ENCODE measurements around the gene CPLX3.

The CPLX3 gene

GRCh38 chr15:74787251-74788041 lies 39.0 kb upstream of the CPLX3 start:
- H3K4me3 ChIP-seq (ENCODE audit: low read depth, low read length), result no peak overlapping the region
- DNase-seq (ENCODE audit: low read depth), result peak; percentile 45

- no peak for DNase-seq (ENCODE audit: low read depth)
- H3K4me3 ChIP-seq (ENCODE audit: low read depth, low read length), result no peak overlapping the region
These were observed 38.3 kb upstream of the CPLX3 start for GRCh38 chr15:74788042-74788682.

GRCh38 chr15:74788683-74789151 lies 37.7 kb upstream of the CPLX3 start:
- no peak for DNase-seq (ENCODE audit: low read depth)
- no peak overlapping the region for H3K4me3 ChIP-seq (ENCODE audit: low read depth, low read length)

GRCh38 chr15:74789171-74789631 lies 37.2 kb upstream of the CPLX3 start:
- no peak for DNase-seq (ENCODE audit: low read depth)
- H3K4me3 ChIP-seq (ENCODE audit: low read depth, low read length), result no peak overlapping the region

GRCh38 chr15:74789741-74790079 lies 36.7 kb upstream of the CPLX3 start:
- no peak overlapping the region for H3K4me3 ChIP-seq (ENCODE audit: low read depth, low read length)

DNA sequence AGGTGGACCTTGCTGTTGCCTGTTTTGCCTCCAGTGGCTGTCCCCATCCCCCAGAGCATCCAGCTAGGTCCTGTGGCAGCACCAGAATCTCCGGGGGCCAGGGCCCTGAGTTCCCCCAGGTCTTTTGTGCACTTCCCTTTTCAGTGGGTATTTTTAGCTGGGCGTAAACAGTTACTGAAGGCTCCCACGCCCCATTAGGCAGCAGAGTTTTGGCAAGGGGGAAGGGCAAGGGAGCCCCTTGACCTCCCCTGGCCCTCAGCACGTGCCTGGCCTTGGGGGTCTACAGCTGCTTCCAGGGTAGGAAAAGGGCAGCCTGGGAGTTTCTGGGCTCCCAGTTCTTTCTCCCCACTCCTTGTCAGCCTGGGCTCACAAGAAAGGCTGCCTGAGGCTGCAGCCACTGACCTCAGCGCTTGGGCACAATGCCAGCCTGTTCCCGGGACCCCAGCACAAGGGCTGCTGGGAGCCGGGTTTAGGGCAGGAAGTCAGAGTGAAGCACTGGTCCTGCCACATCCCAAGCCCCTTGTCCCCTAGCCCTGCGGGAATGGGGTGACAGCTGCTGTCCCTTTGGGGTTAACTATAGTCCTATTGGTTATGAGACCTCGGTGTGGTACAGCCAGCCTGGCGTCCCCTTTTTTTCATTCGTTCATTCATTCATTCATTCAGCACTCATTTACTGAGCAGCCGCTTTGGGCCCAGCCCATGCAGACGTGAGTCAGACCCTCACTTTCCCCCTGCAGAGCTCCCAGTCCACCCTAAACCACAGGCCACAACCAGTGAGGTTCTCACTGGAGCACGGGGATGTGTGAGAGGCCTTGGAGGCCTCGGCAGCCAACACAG lies 36.1 kb upstream of the CPLX3 start:
- peak; percentile 67 for DNase-seq (ENCODE audit: low read depth)
- no peak overlapping the region for H3K4me3 ChIP-seq (ENCODE audit: low read depth, low read length)

More at GRCh38 chr15:74789741-74790079, 36.7 kb upstream of the CPLX3 start:
- DNase-seq (ENCODE audit: low read depth), result no peak

GRCh38 chr15:74791007-74791406 lies 35.4 kb upstream of the CPLX3 start:
- no peak for DNase-seq (ENCODE audit: low read depth)
- no peak overlapping the region for H3K4me3 ChIP-seq (ENCODE audit: low read depth, low read length)

DNA sequence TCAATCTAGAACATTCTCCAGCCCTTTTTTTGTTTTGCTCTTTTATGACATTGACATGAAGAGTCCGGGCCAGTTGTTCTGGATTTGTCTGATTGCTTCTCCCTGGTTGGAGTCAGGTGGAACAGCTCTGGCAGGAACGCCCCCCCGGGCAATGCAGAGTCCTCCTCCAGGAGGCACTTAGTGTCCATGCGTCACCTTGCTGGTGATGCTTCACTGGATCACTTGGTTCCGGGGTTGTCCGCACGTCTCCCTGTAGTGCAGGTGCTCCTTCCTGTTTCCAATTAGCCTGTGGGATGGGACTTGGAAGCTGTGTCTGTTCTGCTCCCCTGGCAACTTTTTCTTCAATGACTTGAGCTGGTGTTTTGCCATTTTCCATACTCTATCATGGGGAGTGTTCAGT lies 34.8 kb upstream of the CPLX3 start:
- DNase-seq (ENCODE audit: low read depth), result no peak
- no peak overlapping the region for H3K4me3 ChIP-seq (ENCODE audit: low read depth, low read length)

GRCh38 chr15:74792227-74793016 lies 34.0 kb upstream of the CPLX3 start:
- no peak for DNase-seq (ENCODE audit: low read depth)
- no peak overlapping the region for H3K4me3 ChIP-seq (ENCODE audit: low read depth, low read length)

DNA sequence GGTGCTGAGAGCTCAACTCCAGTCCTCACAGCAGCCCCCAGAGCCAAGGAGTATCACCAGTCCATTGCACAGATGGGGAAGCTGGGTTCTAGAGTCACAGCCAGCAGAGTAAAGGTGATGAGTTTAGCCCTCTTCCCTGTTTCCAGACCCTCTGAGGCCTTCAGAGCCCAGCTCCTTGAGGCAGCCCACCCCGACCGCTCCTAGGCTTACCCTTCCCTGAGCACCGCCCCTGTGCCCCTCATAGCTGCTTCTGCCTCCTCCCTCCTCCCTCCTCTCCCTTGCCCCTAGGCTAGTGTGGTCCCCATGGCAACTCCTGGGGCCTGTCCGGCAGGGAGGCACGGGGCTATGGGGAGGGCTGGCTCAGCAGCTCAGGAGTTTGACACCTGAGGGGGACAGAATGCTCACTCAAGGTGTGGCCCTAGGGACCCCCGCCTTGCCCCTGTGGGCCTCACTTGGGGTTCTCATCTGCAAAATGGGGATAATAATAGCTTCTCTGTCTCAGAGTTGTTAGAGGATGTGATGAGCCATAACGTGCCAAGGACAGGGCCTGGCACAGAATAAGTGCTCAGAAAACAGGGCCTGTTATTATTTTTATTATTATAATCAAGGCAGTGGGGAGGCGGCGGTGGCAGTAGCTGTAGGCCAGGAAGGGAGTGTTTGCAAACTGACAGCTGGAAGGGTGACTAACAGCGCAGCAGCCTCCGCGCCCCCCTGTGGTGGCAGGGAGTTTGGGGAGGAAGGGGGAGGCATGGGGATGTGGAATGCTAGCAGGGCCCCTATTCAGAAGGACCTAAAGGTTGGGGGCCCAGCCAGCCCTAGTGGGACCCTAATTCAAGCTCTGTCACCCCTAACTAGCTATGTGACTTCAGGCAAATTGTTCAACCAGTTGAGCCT lies 33.0 kb upstream of the CPLX3 start:
- H3K4me3 ChIP-seq (ENCODE audit: low read depth, low read length), result no peak overlapping the region
- no peak for DNase-seq (ENCODE audit: low read depth)

GRCh38 chr15:74794248-74794969 lies 32.0 kb upstream of the CPLX3 start:
- DNase-seq (ENCODE audit: low read depth), result no peak

GRCh38 chr15:74794970-74795349 lies 31.5 kb upstream of the CPLX3 start:
- DNase-seq (ENCODE audit: low read depth), result no peak
- H3K4me3 ChIP-seq (ENCODE audit: low read depth, low read length), result no peak overlapping the region

More at GRCh38 chr15:74794248-74794969, 32.0 kb upstream of the CPLX3 start:
- H3K4me3 ChIP-seq (ENCODE audit: low read depth, low read length), result no peak overlapping the region

- H3K4me3 ChIP-seq (ENCODE audit: low read depth, low read length), result no peak overlapping the region
- DNase-seq (ENCODE audit: low read depth), result no peak
These were observed 30.3 kb upstream of the CPLX3 start for GRCh38 chr15:74795966-74796625.

DNA sequence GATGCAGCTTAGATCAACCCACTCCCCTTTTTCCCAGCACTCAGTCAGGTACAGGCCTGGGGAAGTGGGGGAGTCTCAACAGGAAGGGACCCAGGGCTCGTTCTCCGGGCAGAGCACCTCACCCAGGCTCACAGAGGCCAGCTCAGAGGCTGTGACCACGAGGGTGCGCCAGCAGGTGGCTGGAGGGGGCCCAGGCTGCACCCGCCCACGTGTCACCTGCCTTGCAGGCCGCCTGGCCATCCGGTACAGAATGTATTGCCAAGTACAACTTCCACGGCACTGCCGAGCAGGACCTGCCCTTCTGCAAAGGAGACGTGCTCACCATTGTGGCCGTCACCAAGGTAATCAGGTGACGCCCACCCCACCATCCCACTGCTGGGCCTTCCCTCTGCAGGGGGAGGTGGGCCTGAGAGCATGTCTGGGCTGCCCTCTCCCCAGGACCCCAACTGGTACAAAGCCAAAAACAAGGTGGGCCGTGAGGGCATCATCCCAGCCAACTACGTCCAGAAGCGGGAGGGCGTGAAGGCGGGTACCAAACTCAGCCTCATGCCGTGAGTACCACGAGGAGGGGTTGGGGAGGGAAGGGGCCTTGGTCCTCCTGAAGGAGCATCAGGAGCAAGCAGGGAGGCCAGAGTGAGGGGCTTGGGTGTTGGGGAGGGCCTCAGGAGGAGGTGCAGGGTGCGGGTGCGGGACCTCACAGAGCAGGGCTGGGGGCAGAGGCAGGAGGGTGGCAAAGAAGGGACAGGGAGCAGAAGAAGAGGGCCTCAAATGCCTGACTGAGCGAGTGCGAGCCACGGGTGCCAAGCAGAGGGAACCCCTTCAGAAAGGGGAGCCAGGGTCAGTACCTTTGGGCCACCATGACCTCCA lies 27.8 kb upstream of the CPLX3 start:
- H3K4me3 ChIP-seq (ENCODE audit: low read depth, low read length), result no peak overlapping the region
- DNase-seq (ENCODE audit: low read depth), result no peak

GRCh38 chr15:74799255-74799855 lies 27.1 kb upstream of the CPLX3 start:
- H3K4me3 ChIP-seq (ENCODE audit: low read depth, low read length), result no peak overlapping the region
- DNase-seq (ENCODE audit: low read depth), result no peak

Data from skeletal muscle cell (primary cell).